Ovary (tissue), 3 donors: ENCODE data around the gene ABCG8.
"Not testable (repeated sequence)": the region's sequence is repeated elsewhere in the genome, so short reads cannot be mapped to it uniquely, and the experiment has no call there.

Experiments used
- CTCF ChIP-seq, 3 donors: fragments of 450-650 bp in 2 of 3; fragments of 200-600 bp in 1 of 3; IDR thresholded peaks; one replicate each; pipeline versions ENCODE4 v1.5.1 to v1.8.0; 2016 to 2022; ENCODE audit warnings: antibody characterized with exemption in 3 of 3, mild to moderate bottlenecking in 1 of 3
- EP300 ChIP-seq: sonication (generic); formaldehyde crosslinking; IDR thresholded peaks from one replicate; pipeline ENCODE4 v1.6.1; 2017; ENCODE audit warnings: antibody characterized with exemption
- POLR2A ChIP-seq: fragments of 450-650 bp; IDR thresholded peaks from one replicate; pipeline ENCODE4 v1.6.1; 2017; ENCODE audit warnings: antibody characterized with exemption, mild to moderate bottlenecking, moderate library complexity
- donor health status: DM: no; HTN: no; CAD: no.

GRCh38 chr2:43911136-43911790, 72.5 kb downstream of the ABCG8 start:
- not testable (repeated sequence) for TF ChIP-seq CTCF (IDR thresholded peaks at IDR 0.05); POLR2A; EP300
